DOHH2 (cell line): ENCODE measurements around the gene GPC6.

Experiments used
- EZH2phosphoT487 ChIP-seq: fragments of 200-600 bp; sonication (generic); IDR thresholded peaks from 2 replicates; pipeline ENCODE4 v1.6.1; 2017; ENCODE audit warnings: borderline replicate concordance, mild to moderate bottlenecking, antibody characterized with exemption, low read length, moderate library complexity, mixed read lengths
- TF ChIP-seq, protein P1 (sequence below): fragments of 200-600 bp; sonication (generic); IDR thresholded peaks from one replicate; pipeline ENCODE4 v1.5.1; 2014; ENCODE audit warnings: antibody characterized with exemption, mild to moderate bottlenecking, low read depth, low read length; ENCODE audit not compliant: poor library complexity, severe bottlenecking

DNA sequence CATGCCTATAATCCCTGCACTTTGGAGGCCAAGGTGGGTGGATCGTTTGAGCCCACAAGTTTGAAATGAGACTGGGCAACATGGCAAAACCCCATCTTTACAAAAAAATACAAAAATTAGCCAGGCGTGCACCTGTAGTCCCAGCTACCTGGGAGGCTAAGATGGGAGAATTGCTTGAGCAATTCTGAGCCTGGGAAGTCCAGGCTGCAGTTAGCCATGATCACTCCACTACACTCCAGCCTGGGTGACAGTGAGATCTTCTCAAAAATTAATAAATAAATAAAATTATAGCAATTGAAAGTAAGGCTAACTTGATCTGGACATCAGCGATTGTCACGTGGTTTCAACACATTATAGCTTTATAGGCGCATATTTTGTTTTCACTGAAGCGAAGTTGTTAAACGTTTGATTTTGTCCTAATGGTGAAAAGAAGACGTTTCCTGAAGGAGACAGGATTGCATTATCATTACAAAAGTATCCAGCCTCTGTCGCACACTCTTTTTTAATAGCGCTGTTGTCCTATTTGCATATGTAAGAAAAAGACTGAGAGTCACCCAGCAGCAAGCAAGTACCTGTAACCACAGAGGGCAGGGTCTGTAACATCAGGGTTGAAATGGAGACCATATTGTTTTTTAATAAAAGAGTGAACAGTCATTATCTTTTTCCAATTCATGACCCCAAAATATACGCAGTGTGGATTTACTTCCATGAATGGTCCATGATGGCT lies 917.2 kb downstream of the GPC6 start:
- TF ChIP-seq, protein P1, sequence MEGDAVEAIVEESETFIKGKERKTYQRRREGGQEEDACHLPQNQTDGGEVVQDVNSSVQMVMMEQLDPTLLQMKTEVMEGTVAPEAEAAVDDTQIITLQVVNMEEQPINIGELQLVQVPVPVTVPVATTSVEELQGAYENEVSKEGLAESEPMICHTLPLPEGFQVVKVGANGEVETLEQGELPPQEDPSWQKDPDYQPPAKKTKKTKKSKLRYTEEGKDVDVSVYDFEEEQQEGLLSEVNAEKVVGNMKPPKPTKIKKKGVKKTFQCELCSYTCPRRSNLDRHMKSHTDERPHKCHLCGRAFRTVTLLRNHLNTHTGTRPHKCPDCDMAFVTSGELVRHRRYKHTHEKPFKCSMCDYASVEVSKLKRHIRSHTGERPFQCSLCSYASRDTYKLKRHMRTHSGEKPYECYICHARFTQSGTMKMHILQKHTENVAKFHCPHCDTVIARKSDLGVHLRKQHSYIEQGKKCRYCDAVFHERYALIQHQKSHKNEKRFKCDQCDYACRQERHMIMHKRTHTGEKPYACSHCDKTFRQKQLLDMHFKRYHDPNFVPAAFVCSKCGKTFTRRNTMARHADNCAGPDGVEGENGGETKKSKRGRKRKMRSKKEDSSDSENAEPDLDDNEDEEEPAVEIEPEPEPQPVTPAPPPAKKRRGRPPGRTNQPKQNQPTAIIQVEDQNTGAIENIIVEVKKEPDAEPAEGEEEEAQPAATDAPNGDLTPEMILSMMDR, result no peak
- TF ChIP-seq EZH2phosphoT487, result no peak
